Epithelial cell of esophagus (primary cell): ENCODE results near the gene VPS35L.
A peak's percentile ranks its signal among the peaks of the same experiment; 100 is the strongest.

ENCODE experiments used
- DNase-seq: peaks from one replicate; pipeline ENCODE4 v3.0.0; 2010; ENCODE audit warnings: low read depth
- H3K4me3 ChIP-seq: 2 replicates; pipeline ENCODE4 v1.5.1; 2011; ENCODE audit warnings: mild to moderate bottlenecking, low read length, control low read depth
- TF ChIP-seq, protein P1 (sequence below): IDR thresholded peaks from 2 replicates; pipeline ENCODE4 v1.5.1; 2011; ENCODE audit warnings: low read depth, mild to moderate bottlenecking, low read length, control low read depth, inconsistent platforms; ENCODE audit not compliant: insufficient read depth; ENCODE audit errors: missing control alignments

The VPS35L gene, protein sequence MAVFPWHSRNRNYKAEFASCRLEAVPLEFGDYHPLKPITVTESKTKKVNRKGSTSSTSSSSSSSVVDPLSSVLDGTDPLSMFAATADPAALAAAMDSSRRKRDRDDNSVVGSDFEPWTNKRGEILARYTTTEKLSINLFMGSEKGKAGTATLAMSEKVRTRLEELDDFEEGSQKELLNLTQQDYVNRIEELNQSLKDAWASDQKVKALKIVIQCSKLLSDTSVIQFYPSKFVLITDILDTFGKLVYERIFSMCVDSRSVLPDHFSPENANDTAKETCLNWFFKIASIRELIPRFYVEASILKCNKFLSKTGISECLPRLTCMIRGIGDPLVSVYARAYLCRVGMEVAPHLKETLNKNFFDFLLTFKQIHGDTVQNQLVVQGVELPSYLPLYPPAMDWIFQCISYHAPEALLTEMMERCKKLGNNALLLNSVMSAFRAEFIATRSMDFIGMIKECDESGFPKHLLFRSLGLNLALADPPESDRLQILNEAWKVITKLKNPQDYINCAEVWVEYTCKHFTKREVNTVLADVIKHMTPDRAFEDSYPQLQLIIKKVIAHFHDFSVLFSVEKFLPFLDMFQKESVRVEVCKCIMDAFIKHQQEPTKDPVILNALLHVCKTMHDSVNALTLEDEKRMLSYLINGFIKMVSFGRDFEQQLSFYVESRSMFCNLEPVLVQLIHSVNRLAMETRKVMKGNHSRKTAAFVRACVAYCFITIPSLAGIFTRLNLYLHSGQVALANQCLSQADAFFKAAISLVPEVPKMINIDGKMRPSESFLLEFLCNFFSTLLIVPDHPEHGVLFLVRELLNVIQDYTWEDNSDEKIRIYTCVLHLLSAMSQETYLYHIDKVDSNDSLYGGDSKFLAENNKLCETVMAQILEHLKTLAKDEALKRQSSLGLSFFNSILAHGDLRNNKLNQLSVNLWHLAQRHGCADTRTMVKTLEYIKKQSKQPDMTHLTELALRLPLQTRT

DNA sequence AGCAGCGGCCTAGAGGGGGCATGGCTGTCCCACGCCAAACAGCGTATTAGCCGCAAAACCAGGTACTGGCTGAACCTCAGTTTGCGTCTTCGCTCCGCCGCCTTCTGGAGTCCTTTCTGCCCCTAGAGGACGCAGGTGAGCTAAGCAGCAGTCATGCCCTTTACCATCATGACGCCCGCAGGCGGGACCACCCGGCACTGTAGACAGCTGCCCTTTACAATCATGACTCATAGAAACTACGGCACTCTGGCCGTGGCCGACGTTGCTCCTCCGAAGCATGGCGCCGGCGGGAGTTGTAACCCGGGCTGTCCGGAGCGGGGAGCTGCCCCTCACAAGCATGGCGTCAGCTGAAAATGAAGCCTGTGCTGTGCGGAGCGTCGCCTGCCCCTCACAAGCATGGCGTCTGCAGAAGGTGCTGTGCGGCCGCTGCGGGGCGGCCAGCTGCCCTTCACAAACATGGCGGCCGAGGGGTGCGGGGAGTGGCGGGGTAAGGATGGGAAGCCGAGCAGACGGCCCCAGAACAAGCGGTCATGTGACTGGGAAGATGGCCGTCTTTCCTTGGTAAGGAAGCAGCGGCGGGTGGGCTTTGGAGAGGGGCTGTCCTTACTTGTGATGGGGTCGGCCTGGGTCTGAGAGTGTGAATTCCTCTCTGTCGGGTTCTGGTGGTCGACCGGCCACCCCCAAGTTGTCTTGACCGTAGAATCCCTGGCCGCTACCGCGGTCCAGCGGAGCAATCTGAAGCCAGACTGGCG lies at the start of gene VPS35L:
VPS35L (plus strand) TSS at position 518 of the 752 bp plus-strand sequence; CDS start at position 545, 27 bp downstream.
- TF ChIP-seq, protein P1, sequence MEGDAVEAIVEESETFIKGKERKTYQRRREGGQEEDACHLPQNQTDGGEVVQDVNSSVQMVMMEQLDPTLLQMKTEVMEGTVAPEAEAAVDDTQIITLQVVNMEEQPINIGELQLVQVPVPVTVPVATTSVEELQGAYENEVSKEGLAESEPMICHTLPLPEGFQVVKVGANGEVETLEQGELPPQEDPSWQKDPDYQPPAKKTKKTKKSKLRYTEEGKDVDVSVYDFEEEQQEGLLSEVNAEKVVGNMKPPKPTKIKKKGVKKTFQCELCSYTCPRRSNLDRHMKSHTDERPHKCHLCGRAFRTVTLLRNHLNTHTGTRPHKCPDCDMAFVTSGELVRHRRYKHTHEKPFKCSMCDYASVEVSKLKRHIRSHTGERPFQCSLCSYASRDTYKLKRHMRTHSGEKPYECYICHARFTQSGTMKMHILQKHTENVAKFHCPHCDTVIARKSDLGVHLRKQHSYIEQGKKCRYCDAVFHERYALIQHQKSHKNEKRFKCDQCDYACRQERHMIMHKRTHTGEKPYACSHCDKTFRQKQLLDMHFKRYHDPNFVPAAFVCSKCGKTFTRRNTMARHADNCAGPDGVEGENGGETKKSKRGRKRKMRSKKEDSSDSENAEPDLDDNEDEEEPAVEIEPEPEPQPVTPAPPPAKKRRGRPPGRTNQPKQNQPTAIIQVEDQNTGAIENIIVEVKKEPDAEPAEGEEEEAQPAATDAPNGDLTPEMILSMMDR, result peak; percentile 79
- DNase-seq, result peak; percentile 99
- peak within 1 kb of the TSS; percentile 88 for H3K4me3 ChIP-seq

DNA sequence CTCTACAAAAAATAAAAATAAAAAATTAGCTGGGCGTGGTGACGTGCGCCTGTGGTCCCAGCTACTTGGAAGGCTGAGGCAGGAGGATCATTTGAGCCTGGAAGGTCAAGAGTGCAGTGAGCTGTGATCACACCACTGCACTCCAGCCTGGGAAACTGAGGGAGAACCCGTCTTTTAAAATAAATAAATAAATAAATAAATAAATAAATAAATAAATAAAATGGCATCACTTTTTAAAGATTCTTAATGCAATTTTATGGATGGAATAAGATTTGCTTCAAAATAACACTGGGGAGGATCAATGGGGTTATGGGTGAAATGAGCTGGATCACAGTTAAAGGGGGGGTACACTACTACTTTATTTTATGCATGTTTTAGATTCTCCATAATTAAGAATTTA lies 48.5 kb upstream of the VPS35L start:
- no peak for DNase-seq
- TF ChIP-seq, protein P1, result no peak
- no peak overlapping the region for H3K4me3 ChIP-seq

- no peak for DNase-seq
- no peak overlapping the region for H3K4me3 ChIP-seq
- TF ChIP-seq, protein P1, result no peak
Observed at GRCh38 chr16:19507867-19508266, 47.6 kb upstream of the VPS35L start.

DNA sequence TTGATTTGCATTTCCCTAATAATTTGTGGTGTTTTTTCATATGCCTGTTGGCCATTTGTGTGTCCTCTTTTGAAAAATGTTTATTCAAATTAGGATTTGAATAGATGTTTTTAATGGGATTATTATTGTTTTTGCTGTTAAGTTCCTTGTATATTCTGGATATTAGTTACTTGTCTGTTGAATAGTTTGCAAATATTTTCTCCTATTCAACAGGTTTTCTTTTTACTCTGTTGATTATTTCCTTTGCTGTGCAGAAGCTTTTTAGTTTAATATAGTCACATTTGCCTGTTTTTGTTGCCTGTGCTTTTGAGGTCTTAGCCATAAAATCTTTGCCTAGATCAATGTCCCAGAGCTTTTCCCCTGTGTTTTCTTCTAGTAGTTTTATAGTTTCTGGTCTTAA lies 43.2 kb upstream of the VPS35L start:
- no peak overlapping the region for H3K4me3 ChIP-seq
- TF ChIP-seq, protein P1, result no peak
- DNase-seq, result no peak

DNA sequence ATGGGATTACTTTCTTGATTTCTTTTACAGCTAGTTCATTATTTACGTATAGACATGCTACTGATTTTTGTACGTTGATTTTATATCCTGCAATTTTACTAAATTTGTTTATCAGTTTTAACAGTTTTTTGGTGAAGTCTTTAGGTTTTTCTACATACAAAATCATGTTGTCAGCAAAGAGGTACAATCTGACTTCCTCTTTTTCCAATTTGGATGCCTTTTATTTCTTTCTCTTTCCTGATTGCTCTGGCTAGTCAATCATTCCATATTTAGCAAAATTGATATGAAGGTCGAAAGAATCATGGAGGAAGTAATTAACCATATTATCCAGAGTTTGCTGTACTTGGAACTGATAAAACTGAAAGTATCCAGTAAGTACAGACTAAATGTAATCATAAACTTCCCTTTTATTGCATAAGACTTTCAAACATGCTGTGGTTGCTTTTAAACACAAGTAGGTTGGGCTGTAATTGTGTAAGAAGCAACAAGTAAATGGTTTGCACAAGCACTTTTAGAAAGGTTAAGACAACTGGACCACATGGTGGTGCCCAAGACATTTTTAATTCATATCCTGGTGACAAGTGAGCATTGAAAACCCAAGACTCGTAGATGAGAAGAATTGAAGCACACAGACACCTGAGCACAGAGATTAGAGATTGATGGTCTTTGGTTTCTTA lies 42.0 kb upstream of the VPS35L start:
- TF ChIP-seq, protein P1, result no peak
- peak; percentile 15 for DNase-seq
- no peak overlapping the region for H3K4me3 ChIP-seq

- peak; percentile 25 for DNase-seq
- TF ChIP-seq, protein P1, result no peak
- no peak overlapping the region for H3K4me3 ChIP-seq
Observed at GRCh38 chr16:19515757-19516156, 39.7 kb upstream of the VPS35L start.
